ES-I3 (cell line): Measurements from ENCODE around the gene HEATR9.

Source experiments
- H3K36me3 ChIP-seq: 2 replicates; pipeline ENCODE4 v1.6.1; 2013; ENCODE audit warnings: mild to moderate bottlenecking, low read length, control low read depth, moderate library complexity; ENCODE audit not compliant: insufficient read depth
- H3K4me1 ChIP-seq: 2 replicates; pipeline ENCODE4 v1.6.1; 2013; ENCODE audit warnings: mild to moderate bottlenecking, control low read depth, low read length; ENCODE audit not compliant: insufficient read depth
- H3K9ac ChIP-seq: 2 replicates; pipeline ENCODE4 v1.6.1; 2013; ENCODE audit warnings: low read depth, mild to moderate bottlenecking, low read length, moderate library complexity
- H3K9me3 ChIP-seq: 2 replicates; pipeline ENCODE4 v1.6.1; 2013; ENCODE audit warnings: mild to moderate bottlenecking, low read length, moderate library complexity; ENCODE audit not compliant: control insufficient read depth, insufficient read depth

Gene HEATR9

GRCh38 chr17:35879773-35880654 is 11.3 kb upstream of the HEATR9 start, which contains the start of gene CCL5:
Gene CCL5 (minus strand): TSS chr17:35880360.
- 0 out of 2 replicates have a peak, but pooled peaks cover 5% of the 10 kb centered on the region for H3K4me1 ChIP-seq
- H3K9ac ChIP-seq: no peak within 1 kb of the TSS
- H3K36me3 ChIP-seq: no peaks in the 10 kb centered on the region
- no peaks in the 10 kb centered on the region for H3K9me3 ChIP-seq

- Histone ChIP-seq H3K9me3 (no peaks in the 10 kb centered on the region), H3K9ac (no peak overlapping the region), H3K4me1 (0 out of 2 replicates have a peak, but pooled peaks cover 5% of the 10 kb centered on the region), H3K36me3 (no peaks in the 10 kb centered on the region)
These were observed 9.7 kb upstream of the HEATR9 start for GRCh38 chr17:35878361-35878760.

- no peaks in the 10 kb centered on the region for H3K9me3 ChIP-seq
- no peak overlapping the region for H3K9ac ChIP-seq
- H3K4me1 ChIP-seq: 0 out of 2 replicates have a peak, but pooled peaks cover 5% of the 10 kb centered on the region
- no peaks in the 10 kb centered on the region for H3K36me3 ChIP-seq
These were observed 8.8 kb upstream of the HEATR9 start for GRCh38 chr17:35877345-35878029.

GRCh38 chr17:35876534-35876933 is 7.8 kb upstream of the HEATR9 start:
- H3K9me3 ChIP-seq: no peaks in the 10 kb centered on the region

GRCh38 chr17:35875800-35876139 is 7.1 kb upstream of the HEATR9 start:
- Histone ChIP-seq H3K36me3 (no peaks in the 10 kb centered on the region), H3K9me3 (no peaks in the 10 kb centered on the region), H3K4me1 (peaks cover 8% of the 10 kb centered on the region; the same call in 1 of the 2 replicates), H3K9ac (no peak overlapping the region)

More at GRCh38 chr17:35876534-35876933, 7.8 kb upstream of the HEATR9 start:
- H3K4me1 ChIP-seq: peaks cover 5% of the 10 kb centered on the region; the same call in 1 of the 2 replicates
- no peaks in the 10 kb centered on the region for H3K36me3 ChIP-seq
- no peak overlapping the region for H3K9ac ChIP-seq

- peaks cover 8% of the 10 kb centered on the region; the same call in 1 of the 2 replicates for H3K4me1 ChIP-seq
- H3K9me3 ChIP-seq: no peaks in the 10 kb centered on the region
- H3K36me3 ChIP-seq: no peaks in the 10 kb centered on the region
- no peak overlapping the region for H3K9ac ChIP-seq
These were observed 6.5 kb upstream of the HEATR9 start for GRCh38 chr17:35875072-35875799.

- H3K9ac ChIP-seq: no peak overlapping the region
- no peaks in the 10 kb centered on the region for H3K9me3 ChIP-seq
- no peaks in the 10 kb centered on the region for H3K36me3 ChIP-seq
- H3K4me1 ChIP-seq: peaks cover 8% of the 10 kb centered on the region; the same call in 1 of the 2 replicates
These were observed 3.7 kb upstream of the HEATR9 start for GRCh38 chr17:35872196-35872980.

GRCh38 chr17:35870906-35871819 is 2.5 kb upstream of the HEATR9 start:
- H3K36me3 ChIP-seq: no peaks in the 10 kb centered on the region
- H3K4me1 ChIP-seq: peaks cover 8% of the 10 kb centered on the region; the same call in 1 of the 2 replicates
- H3K9me3 ChIP-seq: no peaks in the 10 kb centered on the region
- H3K9ac ChIP-seq: no peak overlapping the region

GRCh38 chr17:35867574-35867973 is 1.1 kb downstream of the HEATR9 start:
- H3K36me3 ChIP-seq: no peaks in the 10 kb centered on the region

GRCh38 chr17:35866341-35866950 is 2.2 kb downstream of the HEATR9 start:
- Histone ChIP-seq H3K4me1 (peaks cover 3% of the 10 kb centered on the region; the same call in 1 of the 2 replicates), H3K9ac (no peak overlapping the region), H3K36me3 (no peaks in the 10 kb centered on the region), H3K9me3 (no peaks in the 10 kb centered on the region)

More at GRCh38 chr17:35867574-35867973, 1.1 kb downstream of the HEATR9 start:
- Histone ChIP-seq H3K4me1 (peaks cover 3% of the 10 kb centered on the region; the same call in 1 of the 2 replicates), H3K9ac (no peak overlapping the region), H3K9me3 (no peaks in the 10 kb centered on the region)

- no peaks in the 10 kb centered on the region for H3K36me3 ChIP-seq
- no peak overlapping the region for H3K9ac ChIP-seq
- H3K4me1 ChIP-seq: no peaks in the 10 kb centered on the region
- no peaks in the 10 kb centered on the region for H3K9me3 ChIP-seq
These were observed 3.0 kb downstream of the HEATR9 start for GRCh38 chr17:35865412-35866340.

GRCh38 chr17:35864853-35865252 is 3.8 kb downstream of the HEATR9 start:
- Histone ChIP-seq H3K4me1 (no peaks in the 10 kb centered on the region), H3K36me3 (no peaks in the 10 kb centered on the region), H3K9me3 (no peaks in the 10 kb centered on the region), H3K9ac (no peak overlapping the region)
